IMR-90 (cell line): ENCODE data around the gene UGT1A7. TPM values are rescaled to one million over a fixed set of nuclear protein-coding genes. Genes with fewer than 3 reads are reported as not detected.

Experiments
- ATAC-seq: fragments of 200-7000 bp; cut with Tn5 transposase; 2 replicates; pipeline ENCODE4 v1.9.1; 2020; ENCODE audit warnings: low read depth, mild to moderate bottlenecking, moderate library complexity
- BruUV-seq: library from RNA; stranded (reverse); fragments of 400-500 nt; replicated peaks from 2 replicates; lab custom pipeline; 2021; lab: Mats Ljungman, UMichigan
- CTCF ChIA-PET: fragments of 300-600 bp; formaldehyde crosslinking; extraction: SDS; loops from one replicate; lab custom pipeline; 2021; ENCODE audit warnings: antibody characterized with exemption; lab: Yijun Ruan, JAX
- POLR2A ChIA-PET: fragments of 300-600 bp; sonication (Branson Sonifier 250); formaldehyde crosslinking; loops from one replicate; lab custom pipeline; 2022; ENCODE audit warnings: antibody characterized with exemption; ENCODE audit not compliant: unreplicated experiment; lab: Charles Lee
- DNase-seq: peaks from one replicate; pipeline ENCODE4 v3.0.0; 2013
- H2AFZ ChIP-seq: replicated peaks from 2 replicates; pipeline ENCODE3; 2013; ENCODE audit warnings: low read length, mild to moderate bottlenecking; ENCODE audit not compliant: poor library complexity
- H2AK5ac ChIP-seq: 2 replicates; pipeline ENCODE4 v1.6.1; 2013; ENCODE audit warnings: low read depth, low read length, inconsistent platforms
- H2AK9ac ChIP-seq: replicated peaks from 2 replicates; pipeline ENCODE3; 2013; ENCODE audit warnings: mild to moderate bottlenecking, low read depth, low read length, moderate library complexity; ENCODE audit not compliant: poor library complexity
- H2BK120ac ChIP-seq: 2 replicates; pipeline ENCODE4 v1.6.1; 2013; ENCODE audit warnings: low read depth, low read length, inconsistent platforms
- H2BK15ac ChIP-seq: 3 replicates; pipeline ENCODE4 v1.6.1; 2013; ENCODE audit warnings: low read depth, low read length, inconsistent platforms
- H2BK20ac ChIP-seq: 2 replicates; pipeline ENCODE4 v1.6.1; 2013; ENCODE audit warnings: low read depth, mild to moderate bottlenecking, inconsistent platforms, low read length, moderate library complexity
- H2BK5ac ChIP-seq: 2 replicates; pipeline ENCODE4 v1.6.1; 2013; ENCODE audit warnings: mild to moderate bottlenecking, low read depth, low read length, inconsistent platforms; ENCODE audit not compliant: poor library complexity, severe bottlenecking
- H3K14ac ChIP-seq: replicated peaks from 2 replicates; pipeline ENCODE4 v1.6.1; 2013; ENCODE audit warnings: low read depth, low read length, inconsistent platforms
- H3K18ac ChIP-seq: 2 replicates; pipeline ENCODE4 v1.6.1; 2013; ENCODE audit warnings: low read depth, low read length, control low read depth
- H3K23ac ChIP-seq: 2 replicates; pipeline ENCODE4 v1.6.1; 2013; ENCODE audit warnings: low read depth, low read length, inconsistent platforms
- H3K27ac ChIP-seq: 2 replicates; pipeline ENCODE4 v1.5.1; 2013; ENCODE audit warnings: mild to moderate bottlenecking, control low read depth, low read length; ENCODE audit not compliant: insufficient read depth
- H3K27me3 ChIP-seq: 2 replicates; pipeline ENCODE4 v1.6.1; 2013; ENCODE audit warnings: low read length; ENCODE audit not compliant: control insufficient read depth, insufficient read depth
- H3K36me3 ChIP-seq: 2 replicates; pipeline ENCODE4 v1.6.1; 2013; ENCODE audit warnings: low read length, mixed read lengths; ENCODE audit not compliant: control insufficient read depth, insufficient read depth
- H3K4ac ChIP-seq: 2 replicates; pipeline ENCODE4 v1.6.1; 2013; ENCODE audit warnings: low read depth, low read length, inconsistent platforms
- H3K4me1 ChIP-seq: 2 replicates; pipeline ENCODE4 v1.6.1; 2013; ENCODE audit warnings: low read length, mixed read lengths; ENCODE audit not compliant: control insufficient read depth, insufficient read depth
- H3K4me2 ChIP-seq: 2 replicates; pipeline ENCODE4 v1.6.1; 2013; ENCODE audit warnings: low read depth, mild to moderate bottlenecking, control low read depth, low read length, moderate library complexity
- H3K4me3 ChIP-seq: 2 replicates; pipeline ENCODE4 v1.5.1; 2013; ENCODE audit warnings: low read depth, mild to moderate bottlenecking, control low read depth, low read length, moderate library complexity; ENCODE audit not compliant: insufficient read depth
- H3K56ac ChIP-seq: 2 replicates; pipeline ENCODE4 v1.6.1; 2013; ENCODE audit warnings: low read length, inconsistent platforms; ENCODE audit not compliant: insufficient read depth; ENCODE audit errors: extremely low read depth
- H3K79me1 ChIP-seq, 2 experiments: 2 replicates each; pipeline ENCODE4 v1.6.1; 2013; ENCODE audit warnings: low read length in 2 of 2, inconsistent platforms in 1 of 2, low read depth in 1 of 2
- H3K9ac ChIP-seq: 2 replicates; pipeline ENCODE4 v1.6.1; 2013; ENCODE audit warnings: low read depth, low read length, control low read depth
- H3K9me1 ChIP-seq: 2 replicates; pipeline ENCODE4 v1.6.1; 2013; ENCODE audit warnings: low read length, inconsistent platforms; ENCODE audit not compliant: insufficient read depth
- H3K9me3 ChIP-seq: 2 replicates; pipeline ENCODE4 v1.6.1; 2013; ENCODE audit warnings: low read length; ENCODE audit not compliant: control insufficient read depth, insufficient read depth
- H4K20me1 ChIP-seq: 2 replicates; pipeline ENCODE4 v1.6.1; 2013; ENCODE audit warnings: low read length, inconsistent platforms; ENCODE audit not compliant: insufficient read depth
- H4K5ac ChIP-seq: 2 replicates; pipeline ENCODE4 v1.6.1; 2013; ENCODE audit warnings: mild to moderate bottlenecking, low read depth, low read length, control low read depth
- H4K8ac ChIP-seq, 2 experiments: 2 replicates each; pipeline ENCODE4 v1.6.1; 2013; ENCODE audit warnings: low read depth in 2 of 2, low read length in 2 of 2, control low read depth in 1 of 2, inconsistent platforms in 1 of 2
- H4K91ac ChIP-seq: 2 replicates; pipeline ENCODE4 v1.6.1; 2013; ENCODE audit warnings: low read depth, low read length, inconsistent platforms; ENCODE audit not compliant: insufficient read depth
- RCOR1 ChIP-seq: IDR thresholded peaks from 2 replicates; pipeline ENCODE4 v1.6.1; 2012; ENCODE audit warnings: mild to moderate bottlenecking, low read length, improper control_type of control experiment; ENCODE audit not compliant: insufficient replicate concordance
- USF2 ChIP-seq: fragments of 150-350 bp; IDR thresholded peaks from 2 replicates; pipeline ENCODE4 v1.6.1; 2017; ENCODE audit warnings: mild to moderate bottlenecking, antibody characterized with exemption, low read length, low read depth
- WGBS, 2 experiments: methylation state at CpG; one replicate each; pipeline versions ENCODE4 v1.1.5 to v1.1.7; 2013; ENCODE audit warnings: missing lambda C conversion rate in 2 of 2; ENCODE audit not compliant: insufficient read length in 1 of 2; ENCODE audit errors: extremely low coverage in 2 of 2; 5-methylcytosine and 5-hydroxymethylcytosine counted together
- dilution Hi-C: fragments of 300-500 bp; cut with HindIII; formaldehyde crosslinking; loops from one replicate; pipeline ENCODE4 v1.14.3; 2018; ENCODE audit warnings: low sequenced_read_pairs; ENCODE audit not compliant: unreplicated experiment
- in situ Hi-C: fragments of 300-500 bp; cut with MboI; formaldehyde crosslinking; loops from 3 replicates; pipeline ENCODE4 v1.14.3; 2019; ENCODE audit warnings: low sequenced_read_pairs, inconsistent platforms, mixed read lengths
- intact Hi-C: fragments of 100-400 bp; cut with micrococcal nuclease; formaldehyde crosslinking; loops from 2 replicates; pipeline ENCODE4 v1.10.0; 2022
- polyA plus RNA-seq, 3 experiments: library from polyadenylated mRNA; depleted of rRNA; stranded (reverse); fragments of >200 nt; gene quantifications; 2 replicates each; pipeline ENCODE4 v1.2.3, GENCODE V29; 2012; ENCODE audit warnings: low replicate concordance in 1 of 3
- total RNA-seq: library from RNA; depleted of rRNA; stranded (reverse); fragments of >200 nt; gene quantifications from 2 replicates; pipeline ENCODE4 v1.2.3, GENCODE V29; 2012

The UGT1A7 gene
- total and polyA plus RNA-seq, 2 of the 4 experiments (the other 2 are of a cell fraction), result not detected

DNA sequence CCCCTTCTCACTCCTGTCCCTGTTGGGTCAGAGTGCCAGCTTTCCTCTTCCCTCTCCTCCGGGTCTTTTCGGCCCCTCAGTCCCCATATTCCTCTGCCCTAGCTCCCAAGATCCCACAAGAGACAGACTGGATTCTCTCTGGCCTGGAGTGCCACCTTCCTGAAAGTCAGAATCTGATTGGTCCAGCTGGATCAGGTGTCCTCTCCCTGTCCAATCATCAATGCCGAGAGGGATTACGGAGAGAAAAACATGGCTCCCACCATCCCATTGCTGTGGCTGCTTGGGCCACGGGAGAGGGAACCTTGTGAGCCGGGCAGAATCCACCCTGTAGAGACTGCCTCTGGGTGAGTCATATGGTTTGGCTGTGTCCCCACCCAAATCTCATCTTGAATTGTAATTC, 93.7 kb downstream of the UGT1A7 start:
- H4K5ac ChIP-seq, result no peak overlapping the region
- ChIA-PET POLR2A (no interaction called here), CTCF (no interaction called here)
- ATAC-seq (no peak), DNase-seq (no peak)
- H2BK120ac ChIP-seq, result no peak overlapping the region
- no peak overlapping the region for H3K4me2 ChIP-seq
- H2BK20ac ChIP-seq, result no peak overlapping the region
- no peaks in the 10 kb centered on the region for H4K20me1 ChIP-seq
- WGBS, 2 experiments, result no CpG with 5 or more reads among the region's 6 CpGs
- H3K27ac ChIP-seq, result no peak overlapping the region
- no peak overlapping the region for H3K56ac ChIP-seq
- H2BK15ac ChIP-seq, result no peak overlapping the region
- H3K4me3 ChIP-seq, result no peak overlapping the region
- no peak overlapping the region for H3K9ac ChIP-seq
- no peak overlapping the region for H3K23ac ChIP-seq
- no peaks in the 10 kb centered on the region for H3K36me3 ChIP-seq
- H3K9me1 ChIP-seq, result no peaks in the 10 kb centered on the region
- BruUV-seq, result no TSS peak
- H2AK5ac ChIP-seq, result no peak overlapping the region
- no peaks in the 10 kb centered on the region for H3K27me3 ChIP-seq
- H2AFZ ChIP-seq, result no peak overlapping the region
- TF ChIP-seq RCOR1, result no peak
- peak; percentile 14; the same call in 1 of the 2 replicates for TF ChIP-seq USF2
- H4K91ac ChIP-seq, result no peak overlapping the region
- no peak overlapping the region for H3K4ac ChIP-seq
- no peaks in the 10 kb centered on the region for H3K4me1 ChIP-seq
- no peak overlapping the region for H3K18ac ChIP-seq
- H2BK5ac ChIP-seq, result no peak overlapping the region
- no peak overlapping the region for H2AK9ac ChIP-seq
- peaks cover 3% of the 10 kb centered on the region; the same call in 1 of the 2 replicates for H3K9me3 ChIP-seq
- H3K79me1 ChIP-seq, result no peaks in the 10 kb centered on the region
- in situ Hi-C loops (no loop called here), intact Hi-C loops (no loop called here), dilution Hi-C loops (no loop called here)
- no peak overlapping the region for H3K14ac ChIP-seq
- H4K8ac ChIP-seq, result no peak overlapping the region
